Jurkat, Clone E6-1 (cell line): ENCODE results near the gene SH3GL3.

Source experiments
- DNase-seq: peaks from one replicate; pipeline ENCODE4 v3.0.0-alpha.2; 2011; ENCODE audit warnings: low read depth, low spot score
- H3K4me3 ChIP-seq: 2 replicates; pipeline ENCODE4 v1.5.1; 2011; ENCODE audit warnings: mild to moderate bottlenecking, low read length, control low read depth, moderate library complexity

Gene SH3GL3

GRCh38 chr15:83595191-83595590 lies 148.1 kb downstream of the SH3GL3 start:
- H3K4me3 ChIP-seq: no peak overlapping the region
- no peak for DNase-seq

DNA sequence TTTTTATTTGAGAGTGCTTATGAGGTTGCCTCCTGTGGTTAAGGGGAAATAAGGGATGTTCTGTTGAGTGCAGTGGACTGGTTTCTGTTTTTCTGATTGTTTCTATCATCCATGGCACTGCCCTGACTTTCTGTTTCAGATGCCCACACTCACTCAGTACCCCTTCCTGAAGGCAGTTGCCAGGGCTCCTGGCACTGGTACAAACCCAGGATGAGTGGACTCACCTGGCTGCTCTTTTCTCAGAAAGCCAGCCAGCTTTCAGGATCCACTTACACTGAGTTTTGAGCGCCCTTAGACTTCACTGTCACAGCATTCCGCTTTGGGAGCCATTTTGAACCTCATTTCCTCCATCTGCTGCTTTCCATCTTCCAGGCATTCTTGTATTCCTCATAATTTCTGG lies 150.9 kb downstream of the SH3GL3 start:
- no peak overlapping the region for H3K4me3 ChIP-seq
- no peak for DNase-seq

DNA sequence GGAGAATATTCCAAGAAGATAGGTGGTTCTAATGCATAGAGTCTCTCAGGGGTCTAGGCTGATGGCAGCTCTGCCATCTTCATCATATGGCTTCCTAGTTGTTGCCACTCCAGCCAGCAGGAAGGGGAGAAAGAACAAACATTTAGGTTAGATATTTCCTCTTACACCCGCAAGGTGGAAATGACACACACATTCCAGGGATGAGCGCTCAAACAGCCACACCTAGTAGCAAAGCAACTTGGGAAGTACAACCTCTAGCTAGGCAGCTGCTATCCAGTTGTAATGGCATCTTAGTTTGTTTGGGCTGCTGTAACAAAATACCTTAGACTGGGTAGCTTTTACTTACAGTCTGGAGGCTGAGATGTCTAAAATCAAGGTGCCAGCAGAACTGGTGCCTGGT lies 154.9 kb downstream of the SH3GL3 start:
- DNase-seq: no peak
- no peak overlapping the region for H3K4me3 ChIP-seq

GRCh38 chr15:83604549-83604948 lies 157.4 kb downstream of the SH3GL3 start:
- no peak overlapping the region for H3K4me3 ChIP-seq

DNA sequence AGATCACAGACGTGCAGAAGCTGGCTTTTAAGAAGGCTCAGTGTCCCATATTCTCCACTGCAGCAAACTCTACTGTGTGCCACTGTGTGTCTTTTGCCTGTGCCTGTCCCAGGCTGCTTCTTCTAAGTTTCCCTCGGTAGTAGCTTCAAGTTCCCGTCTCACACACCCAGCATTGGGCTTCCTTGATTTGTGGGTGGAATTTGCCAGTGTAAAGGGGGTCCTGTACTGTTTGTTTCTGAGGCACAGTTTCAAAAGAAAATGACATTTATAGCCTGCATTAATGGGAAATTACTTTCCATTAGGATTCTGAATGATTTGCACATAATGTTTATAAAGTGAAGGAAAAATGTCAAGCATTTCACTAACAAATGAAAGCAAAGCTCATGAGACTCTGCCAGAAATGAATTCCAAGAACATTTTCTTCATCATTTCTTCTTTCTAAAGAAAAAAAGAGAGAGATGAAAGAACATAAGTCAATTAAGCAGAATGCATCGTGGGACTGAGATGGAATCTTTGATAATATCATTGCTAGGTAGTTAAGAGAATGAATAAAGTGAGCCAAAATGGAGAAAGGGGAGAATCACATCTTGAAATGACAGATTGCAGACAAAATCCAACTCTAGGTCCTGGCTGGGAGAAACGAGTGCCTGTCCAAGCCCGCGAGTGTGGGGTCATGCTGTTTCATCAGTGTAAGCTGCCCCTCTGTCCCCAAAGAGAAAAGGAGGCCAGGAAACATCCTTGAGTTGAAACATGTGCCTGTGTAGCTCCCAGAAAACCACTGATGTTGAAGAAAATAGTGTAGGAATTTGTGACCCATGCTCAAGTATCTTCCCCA lies 158.2 kb downstream of the SH3GL3 start:
- H3K4me3 ChIP-seq: no peak overlapping the region
- DNase-seq: no peak

More at GRCh38 chr15:83604549-83604948, 157.4 kb downstream of the SH3GL3 start:
- no peak for DNase-seq

- DNase-seq: no peak
- H3K4me3 ChIP-seq: no peak overlapping the region
Measured at GRCh38 chr15:83610132-83610531, 163.0 kb downstream of the SH3GL3 start.

GRCh38 chr15:83610901-83611685 lies 164.0 kb downstream of the SH3GL3 start:
- H3K4me3 ChIP-seq: no peak overlapping the region
- no peak for DNase-seq

DNA sequence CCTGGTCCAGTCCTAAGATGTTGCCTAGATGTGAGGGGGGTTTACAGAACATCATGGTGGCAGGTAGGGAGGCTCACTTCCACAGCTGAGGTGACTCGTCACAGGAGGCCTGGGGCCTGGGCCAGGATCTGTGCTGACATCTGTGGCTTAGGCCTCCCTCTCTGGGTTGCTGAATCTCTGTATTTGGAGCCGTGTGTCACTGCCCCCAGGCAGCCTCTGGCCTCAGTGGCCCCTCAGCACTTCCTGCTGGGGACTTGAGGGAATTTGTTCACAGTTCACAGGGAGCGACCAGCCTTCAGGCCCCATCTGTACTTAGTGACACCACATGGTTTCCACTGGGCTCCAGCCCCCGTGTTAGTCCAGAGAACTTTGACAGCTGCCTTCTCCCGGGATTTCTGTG lies 165.1 kb downstream of the SH3GL3 start:
- no peak for DNase-seq
- no peak overlapping the region for H3K4me3 ChIP-seq

GRCh38 chr15:83612898-83613635 lies 165.9 kb downstream of the SH3GL3 start:
- no peak overlapping the region for H3K4me3 ChIP-seq
- DNase-seq: no peak

- DNase-seq: no peak
- H3K4me3 ChIP-seq: no peak overlapping the region
Measured at GRCh38 chr15:83613714-83614113, 166.6 kb downstream of the SH3GL3 start.

GRCh38 chr15:83616840-83617239 lies 169.7 kb downstream of the SH3GL3 start:
- no peak overlapping the region for H3K4me3 ChIP-seq
- no peak for DNase-seq

DNA sequence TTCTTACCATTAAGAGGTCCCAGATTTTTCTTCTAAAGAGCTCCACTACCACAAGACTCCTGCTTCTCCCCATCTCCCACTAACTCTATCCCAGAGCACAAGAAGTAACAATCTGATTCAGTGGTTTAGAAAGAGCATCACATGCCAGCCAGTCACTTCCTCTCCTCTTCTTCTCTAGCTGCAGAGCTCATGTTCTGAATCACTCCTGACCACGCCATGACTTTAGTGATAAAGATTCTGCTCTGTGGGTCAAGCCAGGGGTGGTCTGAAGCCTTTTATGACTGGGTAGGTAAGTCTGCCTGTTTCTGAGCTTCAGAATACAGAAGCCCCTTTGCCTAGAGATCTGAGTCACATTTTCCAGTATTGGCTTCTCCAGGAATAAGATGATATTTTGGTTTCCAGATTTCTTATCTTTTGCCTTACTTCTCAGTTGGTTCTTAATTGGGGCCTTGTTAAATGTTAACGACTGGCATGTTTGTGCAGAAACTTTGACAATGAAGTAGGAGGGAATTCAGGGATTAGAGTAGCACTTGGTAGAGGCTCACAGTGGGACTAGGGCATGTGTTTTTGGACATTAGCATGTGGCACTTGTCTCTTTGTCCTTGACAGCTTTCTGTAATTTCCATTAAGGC lies 179.1 kb downstream of the SH3GL3 start:
- H3K4me3 ChIP-seq: no peak overlapping the region
- no peak for DNase-seq

DNA sequence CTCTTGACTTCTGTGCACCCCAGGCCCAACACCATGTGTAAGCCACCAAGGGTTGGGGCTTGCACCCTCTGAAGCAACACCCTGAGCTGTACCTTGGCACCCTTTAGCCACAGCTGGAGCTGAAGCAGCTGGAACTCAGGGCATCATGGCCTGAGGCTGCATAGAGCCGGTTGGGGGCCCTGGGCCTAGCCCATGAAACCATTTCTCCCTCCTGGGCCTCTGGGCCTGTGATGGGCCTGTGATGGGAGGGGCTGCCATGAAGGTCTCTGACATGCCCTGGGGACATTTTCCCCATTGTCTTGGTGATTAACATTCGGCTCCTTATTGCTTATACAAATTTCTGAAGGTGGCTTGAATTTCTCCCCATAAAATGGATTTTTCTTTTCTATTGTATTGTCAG lies 184.4 kb downstream of the SH3GL3 start:
- no peak overlapping the region for H3K4me3 ChIP-seq
- DNase-seq: no peak

DNA sequence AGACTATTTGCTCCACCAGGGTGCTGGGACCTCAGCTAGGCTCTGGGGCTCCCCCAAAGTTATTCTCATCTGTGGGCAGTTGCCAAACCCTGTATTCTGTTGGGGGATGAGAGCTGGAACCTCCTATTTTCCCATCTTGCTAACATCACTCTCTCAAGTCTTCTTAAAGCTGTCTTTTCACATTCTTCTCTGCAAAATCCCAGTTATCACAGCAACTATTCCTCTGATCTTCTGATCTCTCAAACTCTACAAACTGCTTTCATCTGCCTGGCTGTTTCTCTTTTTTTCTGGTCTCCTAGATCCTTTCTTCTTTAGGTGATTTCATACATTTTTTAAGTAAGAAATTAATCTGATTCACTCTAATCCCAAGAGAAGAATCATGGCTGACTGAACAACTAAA lies 196.1 kb downstream of the SH3GL3 start:
- H3K4me3 ChIP-seq: no peak overlapping the region
- no peak for DNase-seq

DNA sequence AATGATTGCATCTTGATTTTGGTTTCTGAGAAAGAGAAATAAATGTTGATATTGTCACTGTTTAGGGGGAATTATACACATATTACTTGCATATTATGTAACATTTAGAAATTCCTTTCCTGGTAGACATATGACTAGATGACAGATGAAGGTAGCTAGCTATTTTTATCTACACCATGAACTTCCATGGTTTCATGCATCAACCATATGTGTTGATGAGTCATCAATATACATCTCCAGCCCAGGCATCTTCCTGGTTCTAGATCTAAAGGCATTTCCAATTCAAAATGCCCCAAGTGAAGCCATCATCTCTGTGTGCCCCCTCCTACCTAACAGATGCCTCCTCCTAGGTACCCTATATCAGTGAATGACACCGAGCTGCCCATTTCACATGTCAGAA lies 197.3 kb downstream of the SH3GL3 start:
- no peak overlapping the region for H3K4me3 ChIP-seq

GRCh38 chr15:83650831-83651230 lies 203.7 kb downstream of the SH3GL3 start:
- no peak for DNase-seq
- H3K4me3 ChIP-seq: no peak overlapping the region

More for the DNA sequence above, 197.3 kb downstream of the SH3GL3 start:
- no peak for DNase-seq

- no peak for DNase-seq
Measured at GRCh38 chr15:83651541-83651940, 204.4 kb downstream of the SH3GL3 start.

DNA sequence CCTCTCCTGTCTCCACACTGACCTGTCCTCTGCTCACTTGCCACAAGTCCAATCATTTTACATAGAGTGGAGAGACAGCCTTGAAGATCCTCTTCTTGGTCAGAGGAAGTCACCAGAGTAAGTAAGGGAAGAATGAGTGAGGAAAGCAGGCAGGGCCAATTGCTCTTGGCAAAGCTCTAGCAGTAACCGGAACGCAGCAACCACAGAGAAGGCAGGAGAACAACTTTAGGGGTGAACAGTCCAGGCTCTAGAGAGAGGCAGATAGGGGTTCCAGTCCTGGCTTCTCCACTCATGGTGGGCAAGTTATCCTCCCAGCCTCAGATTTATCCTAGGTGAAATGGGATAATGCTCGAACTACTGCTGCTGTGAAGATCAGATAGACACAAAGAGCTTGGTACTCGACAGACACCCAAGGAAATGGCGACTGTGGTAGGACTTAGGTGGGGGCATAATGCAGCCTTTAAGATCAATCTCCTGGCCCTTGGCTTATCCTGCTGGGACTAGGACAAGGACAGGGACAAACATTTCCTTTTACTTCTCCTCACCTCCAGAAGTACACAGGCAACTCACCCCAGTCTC lies 205.6 kb downstream of the SH3GL3 start:
- DNase-seq: no peak
- H3K4me3 ChIP-seq: no peak overlapping the region

More at GRCh38 chr15:83651541-83651940, 204.4 kb downstream of the SH3GL3 start:
- H3K4me3 ChIP-seq: no peak overlapping the region

DNA sequence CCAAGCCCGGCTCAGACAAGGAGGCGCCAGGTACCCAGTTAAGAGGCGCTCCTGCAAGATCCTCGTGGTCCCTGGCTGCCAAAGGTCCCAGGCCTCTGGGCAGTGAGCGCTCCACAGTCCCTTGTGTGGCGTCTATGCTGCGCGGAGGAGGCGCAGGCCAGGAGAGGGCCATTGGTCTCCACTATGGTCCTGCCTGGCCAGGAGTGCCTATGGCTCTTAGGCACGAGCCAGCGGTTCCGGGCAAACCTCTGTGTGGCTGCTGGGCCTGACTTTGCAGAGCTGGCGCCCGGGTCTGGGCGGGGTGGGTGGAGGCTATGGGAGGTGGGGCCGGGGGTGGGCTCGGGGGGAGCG lies 206.1 kb downstream of the SH3GL3 start:
- DNase-seq: no peak
- no peak overlapping the region for H3K4me3 ChIP-seq
